HCT116 (cell line): Measurements from ENCODE around the gene CDC45. TPM values are rescaled to one million over a fixed set of nuclear protein-coding genes. Genes with fewer than 3 reads are reported as not detected.

ENCODE experiments used
- ATAC-seq: fragments of 200-7000 bp; cut with Tn5 transposase; 2 replicates; pipeline ENCODE4 v1.9.1; 2020; ENCODE audit warnings: mild to moderate bottlenecking, moderate library complexity
- BruUV-seq: library from RNA; stranded (reverse); fragments of 400-500 nt; replicated peaks from 2 replicates; lab custom pipeline; 2021; lab: Mats Ljungman, UMichigan
- CTCF ChIA-PET: fragments of 300-600 bp; sonication (Branson Sonifier 250); formaldehyde crosslinking; loops from one replicate; lab custom pipeline; 2021; ENCODE audit warnings: antibody characterized with exemption; lab: Charles Lee
- POLR2A ChIA-PET: fragments of 300-600, 350-600 bp; sonication (Branson Sonifier 250); formaldehyde crosslinking; loops from one replicate; lab custom pipeline; 2021; ENCODE audit warnings: antibody characterized with exemption; lab: Charles Lee
- RAD21 ChIA-PET, 2 experiments: fragments of 300-600 bp; sonication (Branson Sonifier 250); formaldehyde crosslinking; loops; one replicate each; lab custom pipeline; 2023; ENCODE audit warnings: low total read pairs in 2 of 2; ENCODE audit not compliant: uncharacterized antibody in 2 of 2, unreplicated experiment in 2 of 2, low non-redundant PET in 1 of 2; lab: Charles Lee
- DNase-seq: peaks from one replicate; pipeline ENCODE4 v3.0.0-alpha.2; 2010; ENCODE audit warnings: low read depth, low spot score
- H2AFZ ChIP-seq: fragments of 200-600 bp; shearing (Covaris generic), sonication (generic); 2 replicates; pipeline ENCODE4 v1.6.1; 2017; ENCODE audit warnings: low read depth, mixed run types, mixed read lengths, antibody characterized with exemption, low read length; ENCODE audit not compliant: poor library complexity, severe bottlenecking
- H3K27ac ChIP-seq: 2 replicates; pipeline ENCODE4 v1.5.1; 2012; ENCODE audit warnings: low read depth, low read length
- H3K27me3 ChIP-seq: fragments of 200-600 bp; sonication (generic); 2 replicates; pipeline ENCODE4 v1.6.1; 2016; ENCODE audit warnings: mixed run types, low read length, mixed read lengths; ENCODE audit not compliant: insufficient read depth
- H3K36me3 ChIP-seq, 2 experiments: fragments of 200-500 bp in 1 of 2; fragments of 200-600 bp in 1 of 2; sonication (Bioruptor generic) in 1 of 2; sonication (generic) in 1 of 2; 2 replicates each; pipeline versions ENCODE4 v1.5.1 to v1.6.1; 2014 to 2016; ENCODE audit warnings: low read length in 2 of 2, inconsistent platforms in 1 of 2, mixed read lengths in 1 of 2, mixed run types in 1 of 2; ENCODE audit not compliant: insufficient read depth in 2 of 2, control insufficient read depth in 1 of 2
- H3K4me1 ChIP-seq, 2 experiments: fragments of 200-600 bp in 1 of 2; sonication (generic) in 1 of 2; 2 replicates each; pipeline versions ENCODE4 v1.5.1 to v1.6.1; 2012 to 2017; ENCODE audit warnings: low read length in 2 of 2, inconsistent platforms in 1 of 2, mild to moderate bottlenecking in 1 of 2, mixed read lengths in 1 of 2, mixed run types in 1 of 2, moderate library complexity in 1 of 2; ENCODE audit not compliant: insufficient read depth in 2 of 2, control insufficient read depth in 1 of 2
- H3K4me2 ChIP-seq: fragments of 200-600 bp; sonication (generic); 2 replicates; pipeline ENCODE4 v1.6.1; 2017; ENCODE audit warnings: mixed run types, low read length, mixed read lengths
- H3K4me3 ChIP-seq, 2 experiments: fragments of 200-600 bp in 1 of 2; sonication (generic) in 1 of 2; replicated peaks in 1 of 2; 2 replicates each; pipeline ENCODE4 v1.5.1; 2011 to 2016; ENCODE audit warnings: low read length in 2 of 2, control low read depth in 1 of 2, low read depth in 1 of 2, mild to moderate bottlenecking in 1 of 2, mixed read lengths in 1 of 2, mixed run types in 1 of 2
- H3K79me2 ChIP-seq: fragments of 200-600 bp; sonication (generic); 2 replicates; pipeline ENCODE4 v1.6.1; 2017; ENCODE audit warnings: mild to moderate bottlenecking, mixed run types, low read length, moderate library complexity, mixed read lengths; ENCODE audit not compliant: insufficient read depth
- H3K9ac ChIP-seq: fragments of 200-600 bp; sonication (generic); 2 replicates; pipeline ENCODE4 v1.6.1; 2016; ENCODE audit warnings: low read length, mixed read lengths
- H3K9me2 ChIP-seq: fragments of 200-600 bp; sonication (generic), shearing (Covaris generic); 2 replicates; pipeline ENCODE4 v1.6.1; 2017; ENCODE audit warnings: mixed run types, mild to moderate bottlenecking, moderate library complexity; ENCODE audit not compliant: insufficient read depth
- H3K9me3 ChIP-seq, 2 experiments: fragments of 200-500 bp in 1 of 2; fragments of 200-600 bp in 1 of 2; sonication (Bioruptor generic) in 1 of 2; sonication (generic) in 1 of 2; 2 replicates each; pipeline ENCODE4 v1.6.1; 2014 to 2017; ENCODE audit warnings: low read length in 2 of 2, mixed read lengths in 2 of 2, inconsistent platforms in 1 of 2, low read depth in 1 of 2, mild to moderate bottlenecking in 1 of 2, mixed run types in 1 of 2, moderate library complexity in 1 of 2; ENCODE audit not compliant: control insufficient read depth in 1 of 2, insufficient read depth in 1 of 2
- H4K20me1 ChIP-seq: fragments of 200-600 bp; sonication (generic), shearing (Covaris generic); 2 replicates; pipeline ENCODE4 v1.6.1; 2017; ENCODE audit warnings: mixed run types, mild to moderate bottlenecking, moderate library complexity; ENCODE audit not compliant: insufficient read depth
- EGR1 ChIP-seq: IDR thresholded peaks from 2 replicates; pipeline ENCODE4 v1.6.1; 2012; ENCODE audit warnings: low read depth
- EZH2 ChIP-seq: fragments of 200-600 bp; sonication (generic); IDR thresholded peaks from 2 replicates; pipeline ENCODE4 v1.6.1; 2017; ENCODE audit warnings: antibody characterized with exemption, mixed run types
- FOSL1 ChIP-seq: IDR thresholded peaks from 2 replicates; pipeline ENCODE4 v1.6.1; 2012; ENCODE audit warnings: low read depth
- JUND ChIP-seq: IDR thresholded peaks from 2 replicates; pipeline ENCODE4 v1.6.1; 2012
- MAX ChIP-seq: IDR thresholded peaks from 2 replicates; pipeline ENCODE4 v1.6.1; 2012
- POLR2A ChIP-seq: IDR thresholded peaks from 2 replicates; pipeline ENCODE4 v1.7.0; 2011; ENCODE audit warnings: borderline replicate concordance; ENCODE audit not compliant: insufficient read depth, insufficient read length; ENCODE audit errors: extremely low read depth
- POLR2AphosphoS5 ChIP-seq: IDR thresholded peaks from 2 replicates; pipeline ENCODE4 v1.6.1; 2011; ENCODE audit warnings: mild to moderate bottlenecking, low read depth, low read length, moderate library complexity
- RAD21 ChIP-seq: IDR thresholded peaks from 2 replicates; pipeline ENCODE4 v1.6.1; 2012; ENCODE audit warnings: low read depth, mild to moderate bottlenecking
- SIN3A ChIP-seq: IDR thresholded peaks from 2 replicates; pipeline ENCODE4 v1.6.1; 2012; ENCODE audit warnings: low read depth
- SP1 ChIP-seq: IDR thresholded peaks from 2 replicates; pipeline ENCODE4 v1.6.1; 2012; ENCODE audit warnings: low read depth
- SRF ChIP-seq: IDR thresholded peaks from 2 replicates; pipeline ENCODE4 v1.6.1; 2012; ENCODE audit warnings: low read depth
- TCF7L2 ChIP-seq: IDR thresholded peaks from 2 replicates; pipeline ENCODE4 v1.7.0; 2011; ENCODE audit warnings: borderline replicate concordance, inconsistent platforms; ENCODE audit not compliant: insufficient read depth, insufficient read length; ENCODE audit errors: extremely low read depth
- ZBTB33 ChIP-seq: IDR thresholded peaks from 2 replicates; pipeline ENCODE4 v1.6.1; 2011; ENCODE audit warnings: mild to moderate bottlenecking, low read length, moderate library complexity; ENCODE audit not compliant: insufficient replicate concordance; ENCODE audit errors: extremely low read depth
- ZFX ChIP-seq: fragments of 450-650 bp; IDR thresholded peaks from 2 replicates; pipeline ENCODE4 v1.6.1; 2017
- ZNF274 ChIP-seq: fragments of 200-500 bp; sonication (Bioruptor generic); IDR thresholded peaks from 2 replicates; pipeline ENCODE4 v1.6.1; 2014; ENCODE audit warnings: mild to moderate bottlenecking, low read depth, low read length, inconsistent platforms
- intact Hi-C: fragments of 100-400 bp; cut with micrococcal nuclease; formaldehyde crosslinking; loops from 2 replicates; pipeline ENCODE4 v1.10.0; 2022
- total RNA-seq: library from RNA; stranded (reverse); gene quantifications from one replicate; pipeline ENCODE4 v1.2.1, GENCODE V29; 2021; ENCODE audit not compliant: unreplicated experiment

The CDC45 gene
- total RNA-seq, 1 experiment from 2014 or later: 43.4 TPM

- no TSS peak for BruUV-seq
Observed at GRCh38 chr22:19476023-19476422, 3.7 kb upstream of the CDC45 start.

More at GRCh38 chr22:19476023-19476422, 3.7 kb upstream of the CDC45 start:
- Histone ChIP-seq H3K4me3 (no peak overlapping the region), H3K4me1 (peaks cover 13 to 22% of the 10 kb centered on the region in 2 experiments; a peak in 3 of 4 replicates), H3K79me2 (peaks cover 88% of the 10 kb centered on the region), H3K27me3 (no peaks in the 10 kb centered on the region), H4K20me1 (peaks cover 9% of the 10 kb centered on the region; the same call in 1 of the 2 replicates), H3K9me2 (no peaks in the 10 kb centered on the region), H3K27ac (no peak overlapping the region), H3K36me3 (peaks cover 14 to 43% of the 10 kb centered on the region in 2 experiments; a peak in 3 of 4 replicates), H3K9me3 (no peaks in the 10 kb centered on the region), H2AFZ (no peak overlapping the region), H3K9ac (no peak overlapping the region), H3K4me2 (no peak overlapping the region)
- TF ChIP-seq SRF (no peak), POLR2AphosphoS5 (no peak), ZNF274 (no peak), EGR1 (no peak), SP1 (no peak), TCF7L2 (no peak), EZH2 (no peak), RAD21 (no peak), JUND (no peak), POLR2A (no peak), ZFX (no peak), FOSL1 (no peak), SIN3A (no peak), MAX (no peak), ZBTB33 (no peak)
- DNase-seq (no peak), ATAC-seq (no peak)
- intact Hi-C loops: loop anchor here (5.0 to 10.0 kb wide), 4 partner anchors 156 to 354 kb away; partner anchors contain the start of genes DGCR2 and ESS2
- CTCF ChIA-PET: no interaction called here
- POLR2A ChIA-PET: no interaction called here
- RAD21 ChIA-PET: no interaction called here
